HCEC 1CT (cell line): ENCODE results near the gene EEA1.
A peak's percentile ranks its signal among the peaks of the same experiment; 100 is the strongest.

ENCODE experiments used
- DNase-seq: peaks from one replicate; pipeline ENCODE4 v3.0.0-alpha.2; 2017

The EEA1 gene

GRCh38 chr12:92933606-92934005, 4.5 kb upstream of the EEA1 start:
- DNase-seq, result no peak

- DNase-seq, result no peak
Measured at GRCh38 chr12:92930421-92930820, 1.3 kb upstream of the EEA1 start.

- DNase-seq, result no peak
Measured at GRCh38 chr12:92929983-92930382, 888 bp upstream of the EEA1 start.

DNA sequence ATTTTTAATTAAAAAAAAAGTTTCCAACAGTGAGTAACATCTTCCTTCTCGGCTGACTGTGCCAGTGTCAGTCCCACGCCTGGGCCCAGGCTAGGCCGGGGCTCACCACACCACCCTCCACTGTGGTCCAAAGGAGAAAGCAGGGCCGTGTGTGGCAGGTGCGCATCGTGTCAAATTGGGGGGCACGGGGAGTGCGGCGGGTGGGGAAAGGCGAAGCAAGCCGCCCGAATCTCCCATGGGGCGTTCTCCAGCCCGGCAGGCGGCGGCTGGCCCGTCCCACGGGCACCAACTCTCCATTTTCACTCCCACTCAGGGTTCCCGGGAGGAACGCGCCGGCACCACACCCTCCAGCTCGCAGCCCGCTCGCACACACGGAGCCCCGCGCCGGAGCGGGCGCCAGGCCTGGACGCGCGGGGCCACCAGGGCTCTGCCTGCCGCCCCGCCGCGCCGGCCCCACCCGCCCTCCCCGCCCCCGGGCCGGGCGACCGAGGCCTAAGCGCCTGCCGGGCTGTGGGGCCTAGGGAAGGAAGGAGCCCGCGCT, 604 bp downstream of the EEA1 start:
- DNase-seq, result no peak

DNA sequence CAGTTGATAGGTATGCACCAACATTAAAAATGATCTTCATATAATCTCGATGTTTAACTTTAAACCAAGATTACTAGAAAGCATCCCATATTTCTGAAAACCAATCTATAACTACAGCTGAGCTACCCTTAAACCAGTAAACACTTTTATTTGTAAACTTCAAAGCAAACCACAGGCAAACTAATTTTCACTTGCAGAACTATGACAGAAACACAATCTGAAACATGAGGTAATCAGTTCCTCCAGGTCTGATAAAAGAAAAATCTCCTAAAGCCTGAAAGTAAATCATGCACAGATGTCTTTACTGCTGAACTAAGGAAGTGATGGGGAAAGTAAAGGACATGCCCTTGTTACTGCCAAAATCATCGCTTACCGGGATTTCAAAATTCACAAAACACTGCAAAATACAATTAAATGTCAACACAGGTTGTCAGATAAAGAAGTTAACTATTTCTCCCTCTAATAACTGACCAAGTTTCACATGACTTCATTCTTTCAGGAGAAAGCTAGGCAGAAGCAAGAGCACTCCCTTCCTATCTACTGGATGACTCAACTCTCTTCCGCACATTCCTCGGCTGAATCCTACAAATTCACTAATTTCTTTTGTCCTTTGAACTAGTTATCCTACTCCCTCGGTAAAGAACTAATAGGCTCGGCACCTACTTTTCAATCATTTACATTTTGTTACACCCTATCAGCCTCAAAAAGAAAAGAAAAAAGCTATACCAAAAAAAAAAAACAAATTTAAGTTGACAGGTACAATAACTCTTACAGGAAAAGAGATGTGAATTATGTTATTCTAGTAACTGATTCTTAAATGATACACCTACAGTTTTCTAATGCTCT, 1.4 kb downstream of the EEA1 start:
- peak; percentile 79 for DNase-seq

- peak; percentile 46 for DNase-seq
Measured at GRCh38 chr12:92927055-92927435, 2.0 kb downstream of the EEA1 start.

DNA sequence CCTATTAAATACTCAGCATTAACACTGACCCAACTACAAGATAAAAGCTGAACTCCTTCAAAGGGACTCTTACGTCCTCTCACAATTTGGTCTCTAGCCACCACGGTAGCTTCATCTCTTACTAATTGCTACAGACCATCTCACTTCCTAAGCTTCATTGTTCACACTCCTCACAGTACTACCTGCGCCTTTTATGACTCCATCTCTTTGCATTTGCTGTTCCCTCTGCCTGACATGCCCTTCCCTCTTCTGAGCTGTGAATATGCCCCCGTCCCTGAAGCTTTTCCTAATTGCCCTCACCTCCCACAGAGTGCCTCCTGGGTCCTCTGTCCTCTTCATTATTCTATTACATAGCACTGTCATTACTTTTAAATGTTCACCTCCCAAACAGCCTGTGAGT, 2.5 kb downstream of the EEA1 start:
- no peak for DNase-seq

DNA sequence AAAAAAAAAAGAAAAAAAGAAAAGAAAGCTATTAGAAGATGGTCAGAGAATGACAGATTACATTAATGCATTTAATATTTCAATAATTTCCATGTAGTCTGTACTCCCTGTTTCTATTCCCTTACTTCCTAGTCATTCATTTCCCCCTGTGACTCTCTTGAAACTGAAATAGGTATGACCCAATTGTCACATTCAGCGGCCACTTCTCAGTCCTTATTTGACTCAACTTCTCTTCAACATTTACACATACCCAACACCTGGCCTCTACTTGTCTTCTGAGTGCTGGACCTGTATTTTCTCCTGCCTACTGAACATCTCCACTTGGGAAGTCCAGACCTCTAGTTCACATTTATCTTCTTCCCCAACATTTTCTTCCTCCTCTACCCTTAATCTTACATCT, 7.2 kb downstream of the EEA1 start:
- no peak for DNase-seq

DNA sequence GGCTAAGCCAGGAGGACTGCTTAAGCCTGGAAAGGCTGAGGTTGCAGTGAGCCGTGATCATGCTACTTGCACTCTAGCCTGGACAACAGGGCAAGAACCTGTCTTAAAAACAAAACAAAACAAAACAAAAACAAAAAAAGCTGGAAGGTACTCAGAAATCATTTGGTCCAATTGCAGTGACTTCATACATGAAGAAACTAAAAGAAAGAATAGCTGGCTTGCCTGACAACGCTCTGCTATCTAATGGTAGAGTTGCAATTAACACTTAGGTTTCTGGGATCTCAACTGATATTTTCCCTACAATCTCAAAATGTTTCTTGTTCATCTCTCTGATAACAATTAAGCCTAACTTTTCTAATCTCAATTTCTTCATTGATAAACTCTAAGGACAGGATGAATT, 13.7 kb downstream of the EEA1 start:
- no peak for DNase-seq

- DNase-seq, result no peak
Measured at GRCh38 chr12:92914170-92914569, 14.9 kb downstream of the EEA1 start.

GRCh38 chr12:92912672-92913071, 16.4 kb downstream of the EEA1 start:
- no peak for DNase-seq

- peak; percentile 85 for DNase-seq
Measured at GRCh38 chr12:92912052-92912451, 17.0 kb downstream of the EEA1 start.

GRCh38 chr12:92911339-92911738, 17.8 kb downstream of the EEA1 start:
- no peak for DNase-seq

DNA sequence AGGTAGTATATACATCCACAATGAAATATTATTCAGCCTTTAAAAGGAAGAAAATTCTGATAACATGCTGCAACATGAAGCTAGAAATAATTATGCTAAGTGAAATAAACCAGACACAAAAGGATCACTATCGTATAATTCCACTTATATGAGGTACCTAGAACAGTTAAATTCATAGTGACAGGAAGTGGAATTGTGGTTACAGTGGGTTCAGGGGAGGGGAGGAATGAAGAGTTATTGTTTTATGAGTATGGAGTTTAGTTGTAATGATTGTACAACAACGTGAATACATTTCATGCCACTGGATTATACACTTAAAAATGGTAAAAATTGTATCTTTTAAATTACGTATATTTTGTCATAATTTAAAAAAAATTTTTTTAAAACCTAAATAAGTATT, 21.0 kb downstream of the EEA1 start:
- no peak for DNase-seq

- DNase-seq, result no peak
Measured at GRCh38 chr12:92905811-92906554, 23.1 kb downstream of the EEA1 start.

- no peak for DNase-seq
Measured at GRCh38 chr12:92905258-92905810, 23.8 kb downstream of the EEA1 start.

- DNase-seq, result no peak
Measured at GRCh38 chr12:92900941-92901340, 28.2 kb downstream of the EEA1 start.

GRCh38 chr12:92899386-92900001, 29.6 kb downstream of the EEA1 start:
- DNase-seq, result peak; percentile 98

DNA sequence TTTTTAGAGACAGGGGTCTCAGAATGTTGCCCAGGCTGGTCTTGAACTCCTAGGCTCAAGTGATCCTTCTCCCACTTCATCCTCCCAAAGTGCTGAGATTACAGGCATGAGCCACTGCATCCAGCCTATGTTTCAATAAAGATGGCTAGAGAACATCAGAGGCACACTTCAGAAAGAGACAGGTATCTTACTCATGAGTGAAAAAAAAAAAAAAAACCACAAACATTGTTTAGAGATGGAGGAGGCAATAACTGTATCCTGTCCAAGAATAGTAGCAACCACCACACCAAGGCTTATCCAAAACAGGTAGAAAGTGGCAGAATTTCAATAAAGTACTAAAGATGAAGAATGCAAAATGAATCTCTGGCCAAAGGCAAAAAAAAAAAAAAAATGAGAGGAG, 30.3 kb downstream of the EEA1 start:
- peak; percentile 17 for DNase-seq

- DNase-seq, result no peak
Measured at GRCh38 chr12:92897844-92898243, 31.3 kb downstream of the EEA1 start.

- DNase-seq, result no peak
Measured at GRCh38 chr12:92890601-92891106, 38.4 kb downstream of the EEA1 start.

GRCh38 chr12:92886131-92886530, 43.0 kb downstream of the EEA1 start:
- DNase-seq, result no peak

- DNase-seq, result no peak
Measured at GRCh38 chr12:92879698-92880322, 49.3 kb downstream of the EEA1 start.
